Neural cell (in vitro differentiated cells): ENCODE results near the gene SYT1. TPM values are rescaled to one million over a fixed set of nuclear protein-coding genes. Genes with fewer than 3 reads are reported as not detected.

Source experiments
- H2AFZ ChIP-seq: fragments of 200-600, 300-800 bp; sonication (generic), shearing (Covaris generic); 2 replicates; pipeline ENCODE4 v1.6.0; 2014; ENCODE audit warnings: low read depth, mild to moderate bottlenecking, antibody characterized with exemption, low read length, moderate library complexity
- H3F3A ChIP-seq: fragments of 200-600 bp; shearing (Covaris generic); 2 replicates; pipeline ENCODE4 v1.6.1; 2016; ENCODE audit warnings: mild to moderate bottlenecking, moderate library complexity, mixed read lengths, antibody characterized with exemption, low read length; ENCODE audit not compliant: insufficient read depth, poor library complexity, severe bottlenecking
- H3K27ac ChIP-seq: fragments of 200-600, 300-800 bp; sonication (generic), shearing (Covaris generic); 2 replicates; pipeline ENCODE4 v1.5.1; 2014; ENCODE audit warnings: mild to moderate bottlenecking, low read length, moderate library complexity
- H3K27me3 ChIP-seq: fragments of 300-800, 200-600 bp; sonication (generic), shearing (Covaris generic); 2 replicates; pipeline ENCODE4 v1.6.0; 2014; ENCODE audit warnings: mild to moderate bottlenecking, low read depth, low read length, moderate library complexity; ENCODE audit not compliant: insufficient read depth
- H3K36me3 ChIP-seq: fragments of 300-800, 200-600 bp; sonication (generic), shearing (Covaris generic); 2 replicates; pipeline ENCODE4 v1.5.1; 2014; ENCODE audit warnings: mild to moderate bottlenecking, antibody characterized with exemption, low read length, moderate library complexity; ENCODE audit not compliant: insufficient read depth
- H3K4me2 ChIP-seq: fragments of 300-800, 200-600 bp; sonication (generic), shearing (Covaris generic); 2 replicates; pipeline ENCODE4 v1.6.0; 2014; ENCODE audit warnings: mild to moderate bottlenecking, low read length
- H3K4me3 ChIP-seq: fragments of 300-800, 200-600 bp; sonication (generic), shearing (Covaris generic); 2 replicates; pipeline ENCODE4 v1.5.1; 2014; ENCODE audit warnings: mild to moderate bottlenecking, low read length, moderate library complexity
- H3K79me2 ChIP-seq: fragments of 200-600 bp; shearing (Covaris generic); replicated peaks from 2 replicates; pipeline ENCODE4 v1.6.0; 2014; ENCODE audit warnings: mild to moderate bottlenecking, low read length, moderate library complexity; ENCODE audit not compliant: insufficient read depth
- H3K9ac ChIP-seq: fragments of 300-800, 200-600 bp; sonication (generic), shearing (Covaris generic); 2 replicates; pipeline ENCODE4 v1.6.1; 2016; ENCODE audit warnings: mild to moderate bottlenecking, low read length, mixed read lengths
- H3K9me2 ChIP-seq: fragments of 200-600 bp; shearing (Covaris generic); 2 replicates; pipeline ENCODE4 v1.6.1; 2016; ENCODE audit warnings: mild to moderate bottlenecking, low read length, mixed read lengths; ENCODE audit not compliant: insufficient read depth
- H3K9me3 ChIP-seq: fragments of 200-600, 300-800 bp; sonication (generic), shearing (Covaris generic); 2 replicates; pipeline ENCODE4 v1.6.1; 2016; ENCODE audit warnings: mild to moderate bottlenecking, mixed run types, low read length, moderate library complexity, mixed read lengths
- H4K20me1 ChIP-seq: fragments of 200-600 bp; shearing (Covaris generic); 2 replicates; pipeline ENCODE4 v1.6.1; 2016; ENCODE audit warnings: mild to moderate bottlenecking, mixed run types; ENCODE audit not compliant: insufficient read depth
- CTCF ChIP-seq: fragments of 450-650 bp; IDR thresholded peaks from 2 replicates; pipeline ENCODE4 v1.5.1; 2014; ENCODE audit warnings: antibody characterized with exemption, mild to moderate bottlenecking, moderate library complexity; ENCODE audit not compliant: poor library complexity, severe bottlenecking
- EP300 ChIP-seq: fragments of 450-650 bp; conservative IDR thresholded peaks from 2 replicates; pipeline ENCODE4 v1.6.1; 2014; ENCODE audit warnings: antibody characterized with exemption, mild to moderate bottlenecking, moderate library complexity; ENCODE audit not compliant: poor library complexity, severe bottlenecking
- EZH2 ChIP-seq: fragments of 200-600, 300-800 bp; shearing (Covaris generic), sonication (generic); IDR thresholded peaks from 2 replicates; pipeline ENCODE4 v1.6.1; 2014; ENCODE audit warnings: antibody characterized with exemption, low read length, borderline replicate concordance, mild to moderate bottlenecking; ENCODE audit not compliant: insufficient read depth, poor library complexity, severe bottlenecking
- MXI1 ChIP-seq: fragments of 450-650 bp; conservative IDR thresholded peaks from 2 replicates; pipeline ENCODE4 v1.6.1; 2014; ENCODE audit warnings: antibody characterized with exemption, mild to moderate bottlenecking; ENCODE audit not compliant: poor library complexity, severe bottlenecking
- POLR2AphosphoS5 ChIP-seq: IDR thresholded peaks from 2 replicates; pipeline ENCODE4 v1.6.1; 2012
- RAD21 ChIP-seq: fragments of 450-650 bp; conservative IDR thresholded peaks from 2 replicates; pipeline ENCODE4 v1.6.1; 2014; ENCODE audit warnings: antibody characterized with exemption, mild to moderate bottlenecking, moderate library complexity
- REST ChIP-seq: IDR thresholded peaks from 2 replicates; pipeline ENCODE4 v1.6.1; 2012; ENCODE audit warnings: borderline replicate concordance
- SMC3 ChIP-seq: fragments of 450-650 bp; conservative IDR thresholded peaks from 2 replicates; pipeline ENCODE4 v1.6.1; 2014; ENCODE audit warnings: antibody characterized with exemption, mild to moderate bottlenecking, moderate library complexity; ENCODE audit not compliant: poor library complexity
- TAF1 ChIP-seq: IDR thresholded peaks from 2 replicates; pipeline ENCODE4 v1.6.1; 2012; ENCODE audit warnings: low read depth
- polyA plus RNA-seq: library from polyadenylated mRNA; depleted of rRNA; stranded (reverse); fragments of >200 nt; gene quantifications from 2 replicates; pipeline ENCODE4 v1.2.3, GENCODE V29; 2014

SYT1 gene
- polyA plus RNA-seq, 1 donor from 2014 or later = 103 TPM

GRCh38 chr12:79115743-79116142 lies 251.2 kb downstream of the SYT1 start:
- Histone ChIP-seq H3K36me3 (no peaks in the 10 kb centered on the region), H3K9me2 (no peaks in the 10 kb centered on the region), H2AFZ (no peak overlapping the region), H3F3A (no peaks in the 10 kb centered on the region), H4K20me1 (no peaks in the 10 kb centered on the region), H3K79me2 (no peaks in the 10 kb centered on the region), H3K9ac (no peak overlapping the region), H3K9me3 (no peaks in the 10 kb centered on the region), H3K27me3 (no peaks in the 10 kb centered on the region), H3K27ac (no peak overlapping the region), H3K4me3 (no peak overlapping the region), H3K4me2 (no peak overlapping the region)
- no peak for TF ChIP-seq EP300
- no peak for TF ChIP-seq MXI1
- no peak for TF ChIP-seq RAD21
- no peak for TF ChIP-seq TAF1
- TF ChIP-seq POLR2AphosphoS5 = no peak
- no peak for TF ChIP-seq SMC3
- TF ChIP-seq EZH2 = no peak
- no peak for TF ChIP-seq CTCF
- no peak for TF ChIP-seq REST

- H4K20me1 ChIP-seq = no peaks in the 10 kb centered on the region
- no peak overlapping the region for H3K27ac ChIP-seq
- TF ChIP-seq EP300 (no peak), SMC3 (no peak), MXI1 (no peak), CTCF (no peak), POLR2AphosphoS5 (no peak), TAF1 (no peak), REST (no peak), RAD21 (no peak), EZH2 (no peak)
Observed at GRCh38 chr12:79119796-79120195, 255.2 kb downstream of the SYT1 start.

More at GRCh38 chr12:79119796-79120195, 255.2 kb downstream of the SYT1 start:
- no peak overlapping the region for H2AFZ ChIP-seq
- H3K79me2 ChIP-seq = no peaks in the 10 kb centered on the region
- no peaks in the 10 kb centered on the region for H3K36me3 ChIP-seq
- H3K9me3 ChIP-seq = no peaks in the 10 kb centered on the region
- H3K9me2 ChIP-seq = no peaks in the 10 kb centered on the region
- H3K4me2 ChIP-seq = no peak overlapping the region
- H3K9ac ChIP-seq = no peak overlapping the region
- no peaks in the 10 kb centered on the region for H3F3A ChIP-seq
- H3K27me3 ChIP-seq = no peaks in the 10 kb centered on the region
- H3K4me3 ChIP-seq = no peak overlapping the region
